Skin epidermis (tissue), 12 donors: ENCODE measurements around the gene ISM1.

Source experiments
- H3K27ac ChIP-seq, 21 experiments: fragments of 200-600 bp; sonication (generic) in 11 of 21; one replicate each; pipeline ENCODE4 v1.5.0; 2020; ENCODE audit warnings: mild to moderate bottlenecking in 3 of 21, inconsistent platforms in 2 of 21, moderate library complexity in 2 of 21
- H3K4me3 ChIP-seq, 7 experiments: fragments of 200-600 bp; sonication (generic) in 2 of 7; one replicate each; pipeline ENCODE4 v1.5.0; 2020; ENCODE audit warnings: inconsistent platforms in 2 of 7, mild to moderate bottlenecking in 2 of 7, moderate library complexity in 1 of 7

The ISM1 gene

GRCh38 chr20:13220904-13221297, at the start of gene ISM1:
ISM1 (plus strand) TSS chr20:13221274; CDS start chr20:13221777, 503 bp downstream.
- Histone ChIP-seq H3K4me3 (peak within 1 kb of the TSS; percentile 33 to 62 (median 42)), H3K27ac (peak within 1 kb of the TSS in 15 of 21 experiments; percentile 5 to 85 (median 69))

- H3K4me3 ChIP-seq = no peak overlapping the region
- H3K27ac ChIP-seq = no peak overlapping the region
These were observed 47.9 kb upstream of the ISM1 start for GRCh38 chr20:13173201-13173600.

GRCh38 chr20:13174402-13174801, 46.7 kb upstream of the ISM1 start:
- Histone ChIP-seq H3K4me3 (no peak overlapping the region), H3K27ac (no peak overlapping the region)

- Histone ChIP-seq H3K27ac (no peak overlapping the region), H3K4me3 (no peak overlapping the region)
These were observed 39.8 kb upstream of the ISM1 start for GRCh38 chr20:13180986-13181889.

GRCh38 chr20:13183005-13183404, 38.1 kb upstream of the ISM1 start:
- Histone ChIP-seq H3K4me3 (no peak overlapping the region), H3K27ac (no peak overlapping the region)

GRCh38 chr20:13186043-13186774, 34.9 kb upstream of the ISM1 start:
- no peak overlapping the region for H3K27ac ChIP-seq
- H3K4me3 ChIP-seq = no peak overlapping the region

- H3K4me3 ChIP-seq = no peak overlapping the region
- H3K27ac ChIP-seq = no peak overlapping the region
These were observed 33.2 kb upstream of the ISM1 start for GRCh38 chr20:13187899-13188298.

- H3K27ac ChIP-seq = no peak overlapping the region
- H3K4me3 ChIP-seq = no peak overlapping the region
These were observed 21.8 kb upstream of the ISM1 start for GRCh38 chr20:13199279-13199678.

GRCh38 chr20:13200767-13201500, 20.1 kb upstream of the ISM1 start:
- no peak overlapping the region for H3K4me3 ChIP-seq
- no peak overlapping the region for H3K27ac ChIP-seq

GRCh38 chr20:13202565-13202964, 18.5 kb upstream of the ISM1 start:
- no peak overlapping the region for H3K4me3 ChIP-seq
- H3K27ac ChIP-seq = no peak overlapping the region

- no peak overlapping the region for H3K27ac ChIP-seq
- no peak overlapping the region for H3K4me3 ChIP-seq
These were observed 15.6 kb upstream of the ISM1 start for GRCh38 chr20:13205425-13205824.

- Histone ChIP-seq H3K4me3 (no peak overlapping the region), H3K27ac (no peak overlapping the region)
These were observed 15.1 kb upstream of the ISM1 start for GRCh38 chr20:13205848-13206434.

GRCh38 chr20:13207016-13207415, 14.1 kb upstream of the ISM1 start:
- no peak overlapping the region for H3K27ac ChIP-seq

GRCh38 chr20:13211956-13212618, 9.0 kb upstream of the ISM1 start:
- Histone ChIP-seq H3K27ac (peak overlapping the region in 1 of 21 experiments; percentile 14), H3K4me3 (no peak overlapping the region)

More at GRCh38 chr20:13207016-13207415, 14.1 kb upstream of the ISM1 start:
- no peak overlapping the region for H3K4me3 ChIP-seq

- Histone ChIP-seq H3K4me3 (no peak overlapping the region), H3K27ac (peak overlapping the region in 2 of 21 experiments; percentile 14 to 33)
These were observed 8.3 kb upstream of the ISM1 start for GRCh38 chr20:13212750-13213149.

- peak overlapping the region in 2 of 21 experiments; percentile 14 to 33 for H3K27ac ChIP-seq
- H3K4me3 ChIP-seq = no peak overlapping the region
These were observed 7.7 kb upstream of the ISM1 start for GRCh38 chr20:13213335-13213734.

- Histone ChIP-seq H3K4me3 (no peak overlapping the region), H3K27ac (no peak overlapping the region)
These were observed 4.5 kb upstream of the ISM1 start for GRCh38 chr20:13216533-13216932.

GRCh38 chr20:13219327-13220193, 1.5 kb upstream of the ISM1 start:
- Histone ChIP-seq H3K4me3 (peak overlapping the region; percentile 33 to 62 (median 42)), H3K27ac (peak overlapping the region in 6 of 21 experiments; percentile 43 to 82 (median 76))
